MCF 10A (cell line): ENCODE results near the gene PRDM5. TPM values are rescaled to one million over a fixed set of nuclear protein-coding genes. Genes with fewer than 3 reads are reported as not detected.

Experiments used
- BruUV-seq: library from RNA; stranded (reverse); fragments of 400-500 nt; replicated peaks from 2 replicates; lab custom pipeline; 2021; lab: Mats Ljungman, UMichigan
- CTCF ChIA-PET: fragments of 300-600 bp; sonication (Branson Sonifier 250); formaldehyde crosslinking; extraction: SDS; loops from one replicate; lab custom pipeline; 2021; ENCODE audit warnings: antibody characterized with exemption, inconsistent platforms; lab: Yijun Ruan, JAX
- POLR2A ChIA-PET: fragments of 300-600, 350-650 bp; sonication (Branson Sonifier 250); formaldehyde crosslinking; extraction: SDS; loops from one replicate; lab custom pipeline; 2020; ENCODE audit warnings: antibody characterized with exemption, inconsistent platforms; lab: Yijun Ruan, JAX
- DNase-seq: peaks from one replicate; pipeline ENCODE4 v3.0.0-alpha.2; 2018; ENCODE audit not compliant: unreplicated experiment
- H3K27ac Mint-ChIP-seq: one replicate; pipeline ENCODE4 v1.8.0; 2022; ENCODE audit warnings: mild to moderate bottlenecking, low read depth, mixed read lengths; ENCODE audit not compliant: unreplicated experiment
- H3K27me3 Mint-ChIP-seq: one replicate; pipeline ENCODE4 v1.8.0; 2022; ENCODE audit warnings: mixed read lengths; ENCODE audit not compliant: insufficient read depth, unreplicated experiment
- H3K36me3 Mint-ChIP-seq: one replicate; pipeline ENCODE4 v1.8.0; 2022; ENCODE audit warnings: mild to moderate bottlenecking, moderate library complexity, mixed read lengths; ENCODE audit not compliant: insufficient read depth, unreplicated experiment
- H3K4me1 Mint-ChIP-seq: one replicate; pipeline ENCODE4 v1.8.0; 2022; ENCODE audit warnings: mixed read lengths; ENCODE audit not compliant: insufficient read depth, unreplicated experiment
- H3K4me3 Mint-ChIP-seq: one replicate; pipeline ENCODE4 v1.8.0; 2022; ENCODE audit warnings: mild to moderate bottlenecking, moderate library complexity, mixed read lengths; ENCODE audit not compliant: unreplicated experiment
- H3K9me3 Mint-ChIP-seq: one replicate; pipeline ENCODE4 v1.8.0; 2022; ENCODE audit warnings: mixed read lengths; ENCODE audit not compliant: unreplicated experiment
- intact Hi-C: fragments of 100-400 bp; cut with micrococcal nuclease; formaldehyde crosslinking; loops from 2 replicates; pipeline ENCODE4 v1.14.1; 2022
- total RNA-seq: library from RNA; stranded (reverse); gene quantifications from 2 replicates; pipeline ENCODE4 v1.2.3, GENCODE V29; 2022
- TF ChIP-seq, protein P1 (sequence below): fragments of 200-600 bp; IDR thresholded peaks from one replicate; pipeline ENCODE4 v1.8.0; 2022; ENCODE audit warnings: antibody characterized with exemption, mild to moderate bottlenecking; ENCODE audit not compliant: unreplicated experiment

PRDM5 gene
- total RNA-seq, 1 experiment from 2014 or later, result 7.3 TPM

DNA sequence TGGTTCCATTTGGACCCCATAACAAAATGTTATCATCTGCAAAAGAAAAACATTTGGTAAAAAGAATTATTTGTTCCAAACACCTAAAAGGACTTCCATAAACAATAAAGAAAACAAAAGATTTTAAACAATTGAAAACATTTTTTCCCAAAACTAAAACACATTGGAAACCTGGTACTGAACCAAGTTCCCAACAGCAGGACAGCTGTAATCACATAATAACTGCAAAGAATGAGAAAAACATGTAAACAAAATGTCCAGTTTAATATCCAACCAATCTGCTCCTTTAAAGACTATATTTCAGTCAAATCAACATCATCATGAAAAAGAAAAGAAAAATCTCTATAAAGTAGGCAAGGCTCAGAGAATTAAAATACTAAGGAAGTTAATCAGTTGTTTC, 36.3 kb downstream of the PRDM5 start:
- TF ChIP-seq, protein P1, sequence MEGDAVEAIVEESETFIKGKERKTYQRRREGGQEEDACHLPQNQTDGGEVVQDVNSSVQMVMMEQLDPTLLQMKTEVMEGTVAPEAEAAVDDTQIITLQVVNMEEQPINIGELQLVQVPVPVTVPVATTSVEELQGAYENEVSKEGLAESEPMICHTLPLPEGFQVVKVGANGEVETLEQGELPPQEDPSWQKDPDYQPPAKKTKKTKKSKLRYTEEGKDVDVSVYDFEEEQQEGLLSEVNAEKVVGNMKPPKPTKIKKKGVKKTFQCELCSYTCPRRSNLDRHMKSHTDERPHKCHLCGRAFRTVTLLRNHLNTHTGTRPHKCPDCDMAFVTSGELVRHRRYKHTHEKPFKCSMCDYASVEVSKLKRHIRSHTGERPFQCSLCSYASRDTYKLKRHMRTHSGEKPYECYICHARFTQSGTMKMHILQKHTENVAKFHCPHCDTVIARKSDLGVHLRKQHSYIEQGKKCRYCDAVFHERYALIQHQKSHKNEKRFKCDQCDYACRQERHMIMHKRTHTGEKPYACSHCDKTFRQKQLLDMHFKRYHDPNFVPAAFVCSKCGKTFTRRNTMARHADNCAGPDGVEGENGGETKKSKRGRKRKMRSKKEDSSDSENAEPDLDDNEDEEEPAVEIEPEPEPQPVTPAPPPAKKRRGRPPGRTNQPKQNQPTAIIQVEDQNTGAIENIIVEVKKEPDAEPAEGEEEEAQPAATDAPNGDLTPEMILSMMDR, result no peak
- Mint-ChIP-seq H3K9me3 (no peaks in the 10 kb centered on the region), H3K27me3 (no peaks in the 10 kb centered on the region), H3K36me3 (no peaks in the 10 kb centered on the region), H3K4me1 (no peaks in the 10 kb centered on the region), H3K4me3 (no peak overlapping the region), H3K27ac (no peak overlapping the region)
- no peak for DNase-seq
- no TSS peak for BruUV-seq
- intact Hi-C loops, result no loop called here
- ChIA-PET CTCF (interaction anchor here (0.9 kb wide), 1 partner anchor 696 kb away, joined by 4 read pairs; no protein-coding TSS in a partner anchor), POLR2A (no interaction called here)

DNA sequence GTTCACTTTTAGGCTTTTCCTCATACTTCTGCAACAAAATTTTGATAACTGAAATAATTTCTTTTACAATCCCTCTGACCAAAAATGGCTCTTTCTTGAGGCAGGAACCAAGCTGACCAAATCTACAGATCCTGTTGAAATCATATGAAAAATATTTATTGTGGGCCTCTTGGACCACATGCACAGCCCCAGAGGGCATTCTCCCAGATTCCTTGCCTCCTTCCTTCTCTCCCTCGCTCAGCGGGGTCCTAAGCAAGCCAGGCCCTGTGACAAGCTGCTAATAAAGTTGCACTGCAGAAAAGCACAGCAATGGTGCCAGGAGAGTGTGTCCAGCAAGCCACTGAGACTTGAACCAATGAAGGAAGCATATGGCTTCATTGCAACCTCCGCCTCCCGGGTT, 40.7 kb downstream of the PRDM5 start:
- Mint-ChIP-seq H3K27me3 (no peaks in the 10 kb centered on the region), H3K4me1 (no peaks in the 10 kb centered on the region), H3K36me3 (no peaks in the 10 kb centered on the region), H3K9me3 (no peaks in the 10 kb centered on the region), H3K27ac (no peak overlapping the region), H3K4me3 (no peak overlapping the region)
- POLR2A ChIA-PET, result no interaction called here
- TF ChIP-seq, protein P1, result no peak
- CTCF ChIA-PET, result interaction anchor here (0.7 kb wide), 1 partner anchor 14 kb away, joined by 3 read pairs; no protein-coding TSS in a partner anchor
- BruUV-seq, result no TSS peak
- no peak for DNase-seq
- intact Hi-C loops, result no loop called here

DNA sequence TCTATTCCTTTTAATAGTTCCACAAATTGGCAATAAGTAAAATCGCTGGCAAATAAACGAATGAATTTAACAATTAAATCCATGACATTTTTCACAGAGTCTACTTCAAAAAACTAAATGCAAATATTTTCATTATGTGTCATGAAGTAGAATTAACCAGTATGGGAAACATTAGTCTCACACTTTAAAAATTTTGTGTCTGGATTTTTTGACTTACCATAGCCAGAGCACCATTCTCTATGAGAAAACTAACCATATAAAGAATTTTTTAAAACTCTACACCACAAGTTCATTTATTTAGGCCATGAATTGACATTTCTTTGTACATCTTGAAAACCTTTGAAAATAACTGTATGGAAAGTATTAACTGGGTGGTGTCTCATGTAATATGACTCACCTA, 41.2 kb downstream of the PRDM5 start:
- intact Hi-C loops, result no loop called here
- no TSS peak for BruUV-seq
- no peak overlapping the region for H3K27ac Mint-ChIP-seq
- POLR2A ChIA-PET, result no interaction called here
- TF ChIP-seq, protein P1, result no peak
- H3K4me1 Mint-ChIP-seq, result no peaks in the 10 kb centered on the region
- no peak for DNase-seq
- CTCF ChIA-PET, result no interaction called here
- no peaks in the 10 kb centered on the region for H3K36me3 Mint-ChIP-seq
- no peaks in the 10 kb centered on the region for H3K9me3 Mint-ChIP-seq
- H3K27me3 Mint-ChIP-seq, result no peaks in the 10 kb centered on the region
- H3K4me3 Mint-ChIP-seq, result no peak overlapping the region

DNA sequence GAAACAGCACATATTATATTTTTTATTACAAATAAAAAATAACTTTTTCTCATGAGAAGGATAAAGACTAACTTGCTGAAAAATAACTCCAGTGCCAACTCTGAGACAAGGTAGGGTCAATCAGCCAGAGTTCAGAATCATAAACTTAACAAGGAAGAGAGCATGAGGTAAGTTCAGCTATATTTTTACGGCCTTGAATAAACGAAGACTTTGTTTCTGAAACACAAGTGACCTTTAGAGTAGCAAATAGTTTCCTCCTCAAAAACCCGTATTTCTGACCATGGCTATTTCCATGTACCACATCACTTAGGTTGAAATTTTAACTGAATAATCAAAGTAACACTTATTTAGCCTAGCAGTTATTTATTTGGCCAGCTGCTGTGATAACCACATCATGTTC, 45.5 kb downstream of the PRDM5 start:
- H3K9me3 Mint-ChIP-seq, result no peaks in the 10 kb centered on the region
- H3K27me3 Mint-ChIP-seq, result no peaks in the 10 kb centered on the region
- ChIA-PET POLR2A (no interaction called here), CTCF (no interaction called here)
- intact Hi-C loops, result no loop called here
- TF ChIP-seq, protein P1, result no peak
- no TSS peak for BruUV-seq
- no peak overlapping the region for H3K4me3 Mint-ChIP-seq
- no peaks in the 10 kb centered on the region for H3K36me3 Mint-ChIP-seq
- H3K4me1 Mint-ChIP-seq, result no peaks in the 10 kb centered on the region
- DNase-seq, result no peak
- no peak overlapping the region for H3K27ac Mint-ChIP-seq
